NCI-H526 (cell line): Measurements from ENCODE around the gene HEATR9.

Experiments used
- DNase-seq, 2 experiments: peaks; one replicate each; lab custom pipeline; 2025; lab: John Stamatoyannopoulos, UW

Gene HEATR9

DNA sequence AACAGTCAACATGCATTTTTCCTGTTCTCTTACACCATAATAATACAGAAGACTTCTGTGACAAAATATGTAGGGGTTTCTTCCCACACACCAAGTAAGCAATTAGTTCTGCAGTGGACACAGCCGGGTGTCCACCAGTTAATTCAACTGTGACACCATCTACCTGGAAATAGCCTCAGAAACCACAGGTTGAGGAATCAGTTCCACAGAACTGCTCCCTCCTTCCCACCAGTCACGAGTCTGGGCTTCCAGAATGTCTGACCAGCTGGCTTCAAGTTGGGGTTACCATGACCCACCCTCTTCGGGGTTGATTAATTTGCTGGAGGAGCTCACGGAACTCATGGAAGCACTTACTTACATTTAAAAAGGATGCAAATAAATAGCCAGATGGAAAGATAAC lies 25.1 kb upstream of the HEATR9 start:
- no peak for DNase-seq

DNA sequence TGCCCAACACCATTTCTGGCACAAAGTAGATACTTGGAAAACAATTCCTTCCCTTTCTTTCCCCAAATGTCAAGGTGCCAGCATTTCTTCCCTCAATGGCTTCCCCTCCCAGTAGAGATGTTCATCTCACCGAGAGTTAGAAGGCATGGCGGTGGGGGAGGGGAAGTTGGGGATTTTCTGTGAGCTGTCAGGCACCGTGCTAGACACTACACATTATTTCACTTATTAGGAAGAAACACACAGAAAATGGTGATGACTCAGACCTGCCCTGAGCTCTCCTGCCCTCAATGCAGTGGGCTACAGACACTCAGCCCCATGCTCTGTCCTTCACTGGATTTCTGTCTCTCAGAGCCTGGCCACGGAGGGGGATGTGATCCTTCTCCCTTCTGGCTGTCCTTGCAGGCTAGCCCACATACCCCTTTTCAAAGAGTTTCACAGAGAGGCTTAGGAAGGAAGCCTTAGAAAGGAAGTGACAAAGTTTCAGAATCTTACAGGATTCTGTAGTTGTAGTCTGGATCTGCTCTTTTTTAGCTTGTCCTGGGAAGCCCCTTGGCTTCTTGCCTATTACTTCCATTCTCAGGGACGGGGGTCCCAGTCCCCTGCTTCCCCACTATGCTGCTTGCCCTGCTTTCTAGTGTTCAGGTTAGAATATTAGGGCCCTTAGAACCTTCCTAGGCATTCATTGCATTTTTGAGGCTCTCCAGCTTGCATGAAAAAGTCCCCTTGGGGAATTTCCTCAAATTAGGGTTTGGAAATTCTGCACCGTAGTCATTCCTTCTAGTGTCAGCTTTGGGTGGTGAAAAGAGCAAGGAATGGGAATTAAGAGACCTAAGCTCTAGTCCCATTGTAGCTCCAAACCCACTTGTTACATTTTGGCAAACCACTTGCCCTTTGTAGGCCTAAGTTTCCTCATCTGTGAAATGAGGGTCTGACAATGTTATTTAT lies 23.7 kb upstream of the HEATR9 start:
- no peak for DNase-seq

DNA sequence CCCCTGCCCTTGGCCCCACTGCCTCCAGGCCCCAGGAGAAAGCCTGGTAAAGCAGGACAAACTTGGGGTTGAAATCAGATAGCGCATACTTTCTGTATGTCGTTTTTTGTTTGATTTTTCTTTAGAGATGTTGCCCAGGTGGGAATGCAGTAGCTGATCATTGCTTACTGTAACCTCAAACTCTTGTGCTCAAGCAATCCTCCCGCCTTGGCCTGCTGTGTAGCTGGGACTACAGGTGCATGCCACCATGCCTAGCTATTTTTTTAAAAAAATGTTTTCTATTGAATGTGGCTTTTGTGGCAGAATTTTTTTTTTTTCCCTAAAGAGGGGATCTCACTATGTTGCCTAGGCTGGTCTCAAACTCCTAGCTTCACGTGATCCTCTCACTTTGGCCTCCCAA lies 22.6 kb upstream of the HEATR9 start:
- no peak for DNase-seq

DNA sequence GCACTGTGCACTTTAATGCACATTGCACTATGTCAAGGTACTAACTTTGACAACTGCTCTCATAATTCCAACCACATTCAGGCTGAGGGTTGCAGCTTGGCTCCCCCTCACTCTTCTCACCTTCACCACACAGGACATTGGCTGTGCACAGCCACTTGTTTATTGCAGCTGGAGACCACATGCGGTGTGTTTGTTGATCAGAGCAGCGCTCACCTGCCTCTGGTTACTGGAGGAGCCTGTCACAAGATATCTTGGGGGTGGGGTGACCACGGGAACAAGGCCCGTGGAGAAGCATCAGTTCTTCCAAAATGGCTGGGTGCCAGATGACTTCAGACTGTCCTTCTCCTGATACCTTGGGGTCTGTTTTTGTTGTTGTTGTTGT lies 22.1 kb upstream of the HEATR9 start:
- no peak for DNase-seq

DNA sequence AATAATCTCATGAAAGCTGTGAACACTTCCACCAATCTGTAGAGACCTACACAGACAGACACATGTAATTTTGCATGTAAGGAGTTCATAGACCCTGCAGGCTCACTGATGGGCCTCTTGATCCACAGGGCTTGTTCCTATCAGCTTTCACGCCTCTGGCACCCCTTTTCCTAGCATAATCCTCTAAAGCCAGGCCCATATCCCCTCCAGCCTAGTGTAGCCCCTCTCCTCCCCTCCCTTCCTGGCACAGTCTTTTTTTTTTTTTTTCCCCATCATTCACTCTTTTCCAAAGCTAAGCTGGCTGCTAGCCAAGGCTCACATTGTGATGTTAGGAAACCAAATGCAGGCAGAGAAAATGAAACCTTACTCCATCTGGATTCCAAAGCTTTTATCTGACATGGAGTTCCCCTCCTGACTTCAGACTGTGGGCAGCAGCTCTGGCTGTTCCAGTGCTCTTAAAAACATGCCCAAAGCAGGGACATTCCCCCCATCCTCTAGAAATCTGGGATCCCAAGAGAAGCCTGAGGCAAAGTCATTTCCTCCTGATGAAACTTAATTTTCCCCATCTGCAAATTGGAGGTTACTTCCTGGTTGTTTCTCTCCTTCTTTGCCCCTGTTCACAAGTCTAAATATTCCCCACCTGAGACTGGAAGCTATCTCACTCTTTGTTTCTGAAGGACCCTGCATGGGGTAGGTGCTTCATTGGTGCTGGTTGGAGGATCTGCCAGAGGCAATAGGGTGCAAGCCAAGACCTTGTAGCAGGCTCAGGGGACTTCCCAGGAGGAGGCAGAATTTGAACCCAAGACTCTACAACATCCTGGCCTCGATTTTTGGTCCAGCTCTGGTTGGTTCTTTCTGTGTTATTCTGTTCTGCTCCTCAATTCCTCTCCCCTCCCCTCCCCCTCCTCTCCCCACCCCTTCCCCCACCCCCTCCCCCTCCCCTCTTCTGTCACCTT lies 21.4 kb upstream of the HEATR9 start:
- DNase-seq, result no peak

DNA sequence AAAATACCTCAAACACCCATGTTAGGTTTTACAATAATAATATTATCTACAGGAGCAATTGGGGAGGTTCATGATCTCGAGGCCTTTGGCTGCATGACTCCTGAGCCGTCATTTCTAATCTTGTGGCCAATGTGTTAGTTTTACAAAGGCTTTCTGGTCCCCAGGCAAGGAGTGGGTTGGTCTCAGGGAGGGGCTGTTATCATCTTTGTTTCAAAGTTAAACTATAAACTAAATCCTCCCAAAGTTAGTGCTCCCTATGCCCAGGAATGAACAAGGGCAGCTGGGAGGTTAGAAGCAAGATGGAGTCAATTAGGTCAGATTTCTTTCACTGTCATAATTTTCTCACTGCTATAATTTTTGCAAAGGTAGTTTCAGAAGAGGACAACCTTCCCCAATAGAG lies 20.6 kb upstream of the HEATR9 start:
- DNase-seq, result no peak

DNA sequence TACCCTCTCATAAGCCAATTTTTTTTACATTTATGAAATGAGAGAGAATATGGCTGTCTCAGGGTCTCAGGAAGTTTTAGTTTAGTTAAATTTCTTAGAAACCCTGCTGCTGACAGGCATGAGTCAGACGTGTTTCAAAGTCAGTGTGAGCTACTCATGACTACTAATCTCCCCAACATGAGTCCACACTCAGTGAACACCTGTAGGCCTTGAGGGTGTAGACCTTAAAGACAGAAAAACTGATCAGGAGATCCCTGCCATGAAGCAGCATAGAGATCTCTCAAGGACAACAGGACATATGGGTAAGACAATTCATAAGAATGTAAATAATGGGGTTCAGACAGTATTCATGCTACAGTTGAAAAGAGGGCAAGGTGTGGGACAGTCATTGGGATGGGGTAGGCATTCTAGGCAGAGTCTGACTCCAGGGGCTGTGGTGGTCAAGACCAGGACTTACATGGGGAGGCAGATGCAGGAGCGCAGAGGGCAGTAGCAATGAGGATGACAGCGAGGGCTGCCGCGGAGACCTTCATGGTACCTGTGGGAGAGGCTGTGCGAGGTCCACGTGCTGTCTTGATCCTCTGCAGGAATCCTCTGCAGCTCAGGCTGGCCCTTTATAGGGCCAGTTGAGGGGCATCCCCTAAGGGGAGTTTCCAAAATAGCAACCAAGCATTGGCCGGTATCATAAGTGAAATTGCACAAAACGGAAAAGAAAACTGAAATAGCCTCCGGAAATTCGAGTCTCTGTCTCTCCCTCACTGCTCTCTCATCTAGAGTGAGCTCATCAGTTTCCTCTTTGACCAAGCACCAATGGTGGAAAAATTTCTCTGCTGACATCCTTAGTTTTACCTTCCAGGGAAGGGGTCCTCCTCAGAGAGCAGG lies 11.3 kb upstream of the HEATR9 start, which contains the start of gene CCL5:
Gene CCL5 (minus strand): TSS at position 588 of the 882 bp plus-strand sequence.
- no peak for DNase-seq

DNA sequence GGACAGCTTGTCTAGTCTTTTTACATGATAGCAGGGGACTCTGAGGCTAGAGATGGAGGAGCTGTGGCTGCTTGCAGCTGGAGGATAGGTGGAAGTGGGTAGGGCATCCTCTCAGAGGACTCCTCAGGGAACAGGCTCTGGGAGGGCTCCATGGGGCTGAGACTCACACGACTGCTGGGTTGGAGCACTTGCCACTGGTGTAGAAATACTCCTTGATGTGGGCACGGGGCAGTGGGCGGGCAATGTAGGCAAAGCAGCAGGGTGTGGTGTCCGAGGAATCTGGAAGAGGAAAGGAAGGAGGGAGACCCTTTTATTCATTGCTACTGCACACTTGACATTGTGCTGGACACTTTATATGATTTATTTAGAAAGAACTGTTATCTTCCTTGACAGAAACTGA lies 9.7 kb upstream of the HEATR9 start:
- no peak for DNase-seq

DNA sequence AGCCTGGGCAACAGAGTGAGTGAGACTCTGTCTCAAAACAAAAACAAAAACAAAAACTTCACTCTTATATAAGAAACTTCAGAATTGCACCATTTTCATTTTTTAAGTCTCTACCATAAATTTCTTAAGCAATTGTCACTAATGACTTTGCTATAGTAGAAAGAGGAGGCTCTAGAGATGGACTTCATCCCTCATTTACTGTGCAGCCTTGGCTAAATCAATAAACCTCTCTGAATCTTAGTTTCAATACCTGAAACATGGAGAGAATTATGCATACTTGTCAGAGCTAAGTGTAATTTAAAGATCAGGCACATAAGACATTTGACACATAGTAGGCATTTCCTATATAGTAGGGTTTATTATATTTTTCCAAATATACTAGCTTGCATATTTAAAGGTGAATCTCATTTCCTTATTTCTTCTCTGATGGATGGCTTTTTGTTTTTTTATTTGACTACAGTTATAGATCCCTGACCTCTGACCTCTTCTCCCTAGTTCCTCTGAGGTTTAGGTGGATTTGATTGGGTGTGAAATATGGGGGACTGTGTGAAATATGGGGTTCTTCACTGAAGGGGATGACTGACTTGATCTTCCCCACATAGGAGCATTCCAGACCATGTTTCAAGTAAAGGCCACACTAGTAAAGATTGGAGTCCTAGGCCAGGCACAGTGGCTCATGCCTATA lies 8.8 kb upstream of the HEATR9 start:
- no peak for DNase-seq

DNA sequence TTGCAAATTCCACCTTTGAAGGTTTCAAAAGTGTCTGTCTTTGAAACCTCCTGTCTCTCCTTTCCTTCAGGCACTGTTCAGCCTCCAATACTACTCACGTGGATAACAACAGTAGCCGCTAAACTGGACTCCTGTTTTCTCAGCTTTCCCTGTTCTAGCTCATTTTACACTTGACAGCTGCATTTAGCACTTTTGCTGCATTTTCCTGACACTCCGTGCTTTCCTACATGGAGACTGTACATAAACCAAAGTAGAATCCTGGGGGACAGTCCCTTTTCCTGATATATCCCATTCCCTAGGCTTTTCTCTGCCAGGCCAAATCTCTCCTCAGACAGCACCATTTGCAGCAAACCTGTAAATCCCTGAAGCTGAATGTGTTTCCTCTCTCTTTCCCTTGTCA lies 7.8 kb upstream of the HEATR9 start:
- no peak for DNase-seq

DNA sequence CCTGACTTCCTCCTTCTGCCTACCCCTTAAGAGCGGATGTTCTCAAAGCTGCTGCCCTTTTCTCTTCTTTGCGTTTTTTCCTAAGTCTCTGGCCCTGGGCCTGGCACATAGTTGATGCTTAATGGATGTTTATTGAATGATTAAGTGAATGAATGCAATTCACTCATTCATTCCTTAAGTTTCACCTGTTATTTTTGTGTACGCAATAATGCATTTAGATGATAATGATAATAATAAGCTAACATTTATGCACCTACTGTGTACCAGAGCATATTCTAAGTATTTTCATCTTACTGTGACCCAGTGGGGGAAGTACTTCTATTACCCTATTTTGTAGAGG lies 7.1 kb upstream of the HEATR9 start:
- DNase-seq, result no peak

DNA sequence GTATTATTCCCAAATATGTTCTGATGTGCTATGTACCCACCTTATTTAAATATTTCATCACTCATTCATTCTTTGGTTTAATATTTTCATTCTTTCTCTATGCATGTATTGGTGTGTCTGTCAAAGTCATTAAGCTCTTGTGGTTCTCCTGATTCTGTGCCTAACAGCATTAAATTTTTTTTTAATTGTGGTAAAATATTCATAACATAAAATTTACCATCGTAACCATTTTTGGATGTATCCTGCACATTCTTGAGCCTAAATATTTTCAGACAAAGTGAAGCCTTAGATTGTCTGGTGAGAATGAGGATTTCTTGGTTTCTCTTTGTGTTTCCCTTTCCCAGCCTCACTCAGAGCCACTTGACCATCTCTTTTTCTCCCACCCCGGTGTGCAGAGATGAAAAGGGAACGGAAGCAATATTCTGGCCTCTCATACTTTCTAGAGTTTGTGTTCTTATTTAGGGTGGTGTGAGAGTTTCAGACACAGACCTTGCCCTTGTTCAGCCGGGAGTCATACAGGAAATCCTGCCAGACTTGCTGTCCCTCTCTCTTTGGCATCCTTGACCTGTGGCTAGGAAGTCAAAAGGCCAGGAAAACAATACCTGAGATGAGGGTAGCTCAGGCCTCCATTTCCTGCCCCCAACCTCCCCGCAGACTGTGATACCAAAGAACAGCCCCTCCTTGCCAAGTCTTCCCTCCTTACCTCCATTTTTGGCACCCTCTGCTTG lies 6.5 kb upstream of the HEATR9 start:
- no peak for DNase-seq

DNA sequence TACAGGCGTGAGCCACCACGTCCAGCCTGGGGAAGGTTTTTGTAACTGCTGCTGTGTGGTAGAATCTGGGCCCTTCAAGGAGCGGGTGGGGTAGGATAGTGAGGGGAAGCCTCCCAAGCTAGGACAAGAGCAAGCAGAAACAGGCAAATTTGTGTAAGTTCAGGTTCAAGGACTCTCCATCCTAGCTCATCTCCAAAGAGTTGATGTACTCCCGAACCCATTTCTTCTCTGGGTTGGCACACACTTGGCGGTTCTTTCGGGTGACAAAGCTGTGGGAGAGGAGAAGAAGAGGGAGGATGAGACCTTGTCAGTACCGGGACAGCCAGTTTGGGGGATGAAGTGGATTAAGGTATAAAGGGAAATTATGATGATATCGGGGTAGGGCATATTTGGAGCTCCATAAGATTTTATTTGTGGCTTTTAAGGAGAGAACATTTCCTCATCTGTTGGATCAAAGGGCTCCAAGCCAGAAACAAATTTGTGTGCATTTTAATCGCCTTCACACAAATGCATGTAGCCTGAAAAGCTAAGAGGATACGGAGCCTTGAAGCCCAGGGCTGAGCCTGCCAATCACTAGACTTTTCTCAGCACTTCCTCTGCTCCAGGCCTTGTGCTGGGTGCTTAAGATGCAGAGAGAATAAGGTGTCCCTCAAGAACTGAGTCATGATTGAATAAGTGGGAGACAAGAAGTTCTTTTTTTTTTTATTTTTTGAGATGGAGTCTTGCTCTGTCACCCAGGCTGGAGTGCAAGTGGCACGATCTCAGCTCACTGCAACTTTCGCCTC lies 3.7 kb upstream of the HEATR9 start:
- no peak for DNase-seq

DNA sequence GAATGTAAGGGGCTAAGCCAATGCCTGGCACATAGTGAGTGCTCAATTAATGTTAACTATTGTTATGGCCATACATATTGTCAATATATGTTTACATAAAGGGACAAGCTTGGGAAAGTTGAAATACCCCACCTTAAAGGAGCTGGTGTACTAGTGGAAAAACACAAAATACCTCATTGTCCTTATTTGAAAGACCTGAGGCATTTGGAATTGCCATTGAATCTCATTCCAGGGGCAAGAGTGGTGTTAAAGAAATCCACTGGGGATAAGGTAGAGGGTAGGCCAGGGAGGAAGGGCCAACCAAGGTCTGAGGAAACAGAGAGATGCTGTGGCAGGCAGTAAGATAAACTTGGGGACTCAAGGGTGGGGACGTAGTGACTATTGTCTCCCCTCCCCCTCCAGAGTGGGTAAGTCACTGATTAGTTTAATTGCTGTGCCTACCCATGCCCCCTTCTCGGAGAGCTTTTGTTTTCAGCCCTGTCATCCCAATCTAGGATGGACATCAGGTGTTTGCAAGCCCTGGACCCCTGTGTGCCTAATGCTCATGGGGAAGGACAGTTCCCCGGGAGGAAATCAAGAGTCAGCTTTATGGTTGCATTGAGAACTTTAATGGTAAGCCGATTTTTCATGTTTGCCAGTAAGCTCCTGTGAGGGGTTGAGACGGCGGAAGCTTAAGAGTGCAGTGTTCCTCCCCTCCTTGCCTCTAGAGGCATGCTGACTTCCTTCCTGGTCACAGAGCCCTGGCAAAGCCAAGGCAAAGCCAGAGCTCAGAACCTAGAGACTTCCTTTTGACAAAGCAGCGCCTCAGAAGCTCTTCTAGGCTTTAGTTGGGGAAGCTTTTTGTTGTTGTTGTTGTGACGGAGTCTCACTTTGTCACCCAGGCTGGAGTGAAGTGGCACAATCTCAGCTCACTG lies 2.5 kb upstream of the HEATR9 start:
- no peak for DNase-seq

DNA sequence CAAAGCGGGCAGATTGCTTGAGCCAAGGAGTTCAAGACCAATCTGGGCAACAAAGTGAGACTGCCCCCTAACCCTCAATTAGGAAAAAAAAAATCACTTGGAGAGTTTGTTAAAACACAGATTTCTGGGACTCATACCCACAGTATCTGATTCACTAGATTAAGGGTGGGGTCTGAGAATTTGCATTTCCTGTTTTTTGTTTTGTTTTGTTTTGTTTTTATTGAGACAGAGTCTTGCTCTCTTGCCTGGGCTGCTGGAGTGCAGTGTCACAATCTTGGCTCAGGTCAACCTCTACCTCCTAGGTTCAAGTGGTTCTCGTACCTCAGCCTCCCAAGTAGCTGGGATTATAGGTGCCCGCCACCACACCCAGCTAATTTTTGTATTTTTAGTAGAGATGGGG lies 1.1 kb downstream of the HEATR9 start:
- DNase-seq, result no peak

DNA sequence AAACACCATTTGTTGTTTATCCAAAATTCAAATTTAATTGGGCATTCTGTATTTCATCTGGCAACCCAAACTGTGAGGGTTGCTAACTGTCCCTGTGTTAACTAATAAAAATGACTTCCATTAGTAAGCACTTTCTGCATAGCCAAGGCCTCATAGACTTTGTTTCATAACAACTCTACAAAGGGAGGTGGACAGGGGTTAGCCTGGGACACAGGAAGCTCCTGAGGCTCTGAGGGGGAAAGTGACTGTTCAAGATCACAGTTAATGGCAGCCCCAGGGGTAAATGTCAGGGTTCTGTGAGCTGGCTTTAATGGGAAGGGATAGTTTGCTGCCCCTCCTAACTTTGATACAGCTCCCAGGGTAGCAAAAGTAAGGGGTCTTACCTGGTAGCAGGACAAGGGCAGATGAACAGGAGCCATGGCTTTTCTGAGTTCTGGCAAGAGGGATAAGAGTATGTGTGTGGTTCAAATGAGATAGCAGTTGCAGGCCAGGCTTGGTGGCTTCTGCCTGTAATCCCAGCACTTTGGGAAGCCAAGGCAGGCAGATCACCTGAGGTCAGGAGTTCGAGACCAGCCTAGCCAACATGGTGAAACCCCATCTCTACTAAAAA lies 2.2 kb downstream of the HEATR9 start:
- DNase-seq, result no peak

DNA sequence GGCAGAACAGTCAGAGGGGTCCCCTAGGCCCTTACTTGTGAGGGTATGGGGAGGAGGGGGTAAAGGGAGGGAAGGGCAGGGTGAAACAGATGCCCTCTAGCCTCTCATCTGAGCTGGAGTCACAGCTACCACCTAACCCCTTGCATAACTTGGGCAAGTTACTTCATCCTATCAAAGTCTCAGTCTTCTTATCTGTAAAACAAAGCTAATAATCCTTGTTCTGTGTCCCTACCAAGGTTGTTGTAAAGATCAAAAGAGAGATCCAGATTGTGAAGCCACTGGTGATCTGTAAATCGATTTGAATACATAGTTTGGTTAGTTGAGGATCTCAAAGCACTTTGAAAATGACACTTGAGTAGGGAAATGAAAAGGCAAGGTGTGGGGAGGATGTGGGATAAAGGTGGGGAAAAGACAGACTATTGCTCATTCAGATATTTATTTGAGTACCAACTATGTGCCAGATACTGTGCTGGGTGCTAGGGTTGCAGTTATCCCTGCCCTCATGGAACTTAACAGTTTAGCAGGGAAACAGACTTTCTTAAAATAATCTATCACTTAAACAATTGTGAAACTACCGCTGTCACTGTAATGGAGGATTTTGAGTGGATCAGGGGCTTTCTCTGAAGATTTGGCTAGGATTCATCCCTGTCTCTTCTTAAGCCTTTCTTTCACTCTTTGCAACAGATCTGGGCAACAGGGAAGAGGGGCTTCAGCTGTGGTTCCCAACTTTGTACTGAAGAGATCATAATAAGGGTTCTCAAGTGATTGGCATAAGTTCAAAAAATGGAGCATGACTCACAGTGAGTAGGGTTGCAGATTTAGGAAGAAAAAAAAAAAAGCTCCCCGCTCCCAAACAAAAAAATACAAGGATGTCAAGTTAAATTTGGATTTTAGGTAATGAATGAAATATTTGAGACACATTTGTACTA lies 3.0 kb downstream of the HEATR9 start:
- no peak for DNase-seq
